GM12878 (cell line): ENCODE data around the gene DNAJC15. TPM values are rescaled to one million over a fixed set of nuclear protein-coding genes. Genes with fewer than 3 reads are reported as not detected.

Experiments
- ATAC-seq: fragments of 200-7000 bp; cut with Tn5 transposase; 3 replicates; pipeline ENCODE4 v1.9.1; 2020; ENCODE audit warnings: mild to moderate bottlenecking, moderate library complexity
- BruUV-seq: library from RNA; stranded (reverse); fragments of 400-500 nt; replicated peaks from 2 replicates; lab custom pipeline; 2021; lab: Mats Ljungman, UMichigan
- CTCF ChIA-PET: fragments of 300-600 bp; sonication (Branson Sonifier 250); formaldehyde crosslinking; extraction: SDS; loops from one replicate; lab custom pipeline; 2021; ENCODE audit warnings: inconsistent platforms; lab: Yijun Ruan, JAX
- POLR2A ChIA-PET: fragments of 350-600 bp; formaldehyde crosslinking; extraction: SDS; loops from one replicate; lab custom pipeline; 2021; ENCODE audit warnings: inconsistent platforms; lab: Charles Lee
- RAD21 ChIA-PET: fragments of 300-600 bp; sonication (Branson Sonifier 250); formaldehyde crosslinking; loops from one replicate; lab custom pipeline; 2023; ENCODE audit warnings: antibody characterized with exemption; ENCODE audit not compliant: unreplicated experiment; lab: Charles Lee
- SMC1A ChIA-PET: fragments of 300-600 bp; sonication (Branson Sonifier 250); formaldehyde crosslinking; loops from one replicate; lab custom pipeline; 2023; ENCODE audit not compliant: unreplicated experiment, uncharacterized antibody; lab: Charles Lee
- DNase-seq: peaks from one replicate; pipeline ENCODE4 v3.0.0-alpha.2; 2011; ENCODE audit warnings: low read depth, low spot score
- FAIRE-seq: peaks from 3 replicates; lab custom pipeline; 2011; peaks lifted over from hg19 to GRCh38; lab: Jason Lieb, UNC
- H2AFZ ChIP-seq: 2 replicates; pipeline ENCODE4 v1.6.0; 2011; ENCODE audit warnings: low read depth, low read length, control low read depth; ENCODE audit not compliant: control insufficient read depth
- H3K27ac ChIP-seq: 2 replicates; pipeline ENCODE4 v1.5.1; 2011; ENCODE audit warnings: control low read depth; ENCODE audit not compliant: control insufficient read depth, insufficient read depth
- H3K27me3 ChIP-seq, 2 experiments: replicated peaks in 1 of 2; 2 replicates each; pipeline versions ENCODE4 v1.6.0 to v1.6.1; 2011; ENCODE audit warnings: low read length in 1 of 2; ENCODE audit not compliant: control insufficient read depth in 2 of 2, insufficient read depth in 2 of 2
- H3K36me3 ChIP-seq, 2 experiments: 2 replicates each; pipeline ENCODE4 v1.5.1; 2011; ENCODE audit warnings: low read length in 1 of 2; ENCODE audit not compliant: control insufficient read depth in 2 of 2, insufficient read depth in 2 of 2
- H3K4me1 ChIP-seq: 2 replicates; pipeline ENCODE4 v1.6.1; 2011; ENCODE audit warnings: mild to moderate bottlenecking, low read length, moderate library complexity, mixed read lengths; ENCODE audit not compliant: control insufficient read depth, insufficient read depth
- H3K4me2 ChIP-seq: 2 replicates; pipeline ENCODE4 v1.6.0; 2011; ENCODE audit warnings: control low read depth; ENCODE audit not compliant: control insufficient read depth, insufficient read depth
- H3K4me3 ChIP-seq: fragments of 200-600 bp; sonication (generic); 2 replicates; pipeline ENCODE4 v1.5.1; 2016
- H3K79me2 ChIP-seq: 2 replicates; pipeline ENCODE4 v1.6.0; 2011; ENCODE audit warnings: low read length; ENCODE audit not compliant: control insufficient read depth, insufficient read depth
- H3K9ac ChIP-seq: 2 replicates; pipeline ENCODE4 v1.8.0; 2011; ENCODE audit warnings: low read length, control low read depth, mixed read lengths; ENCODE audit not compliant: control insufficient read depth, insufficient read depth
- H3K9me3 ChIP-seq: replicated peaks from 3 replicates; pipeline ENCODE4 v1.5.1; 2011; ENCODE audit warnings: mild to moderate bottlenecking, low read length; ENCODE audit not compliant: control insufficient read depth, insufficient read depth
- H4K20me1 ChIP-seq: 2 replicates; pipeline ENCODE4 v1.6.0; 2011; ENCODE audit not compliant: control insufficient read depth, insufficient read depth
- E4F1 ChIP-seq: fragments of 450-650 bp; IDR thresholded peaks from 2 replicates; pipeline ENCODE4 v1.6.1; 2018; ENCODE audit warnings: borderline replicate concordance, mild to moderate bottlenecking; ENCODE audit not compliant: partially characterized antibody
- NRF1 ChIP-seq: conservative IDR thresholded peaks from 2 replicates; pipeline ENCODE4 v1.6.1; 2011; ENCODE audit warnings: mild to moderate bottlenecking, low read depth, low read length, improper control_type of control experiment
- POU2F2 ChIP-seq: IDR thresholded peaks from 3 replicates; pipeline ENCODE4 v1.6.1; 2011; ENCODE audit warnings: low read depth, mild to moderate bottlenecking, low read length, borderline replicate concordance
- SPI1 ChIP-seq: IDR thresholded peaks from 2 replicates; pipeline ENCODE4 v1.6.1; 2011; ENCODE audit warnings: low read depth, mild to moderate bottlenecking, low read length, moderate library complexity, borderline replicate concordance; ENCODE audit not compliant: insufficient read depth
- WGBS: methylation state at CpG from one replicate; pipeline ENCODE4 v1.1.6; 2016; ENCODE audit warnings: low lambda C conversion rate; ENCODE audit not compliant: insufficient replicate concordance, insufficient coverage; ENCODE audit errors: missing lambda C conversion rate; 5-methylcytosine and 5-hydroxymethylcytosine counted together
- in situ Hi-C: fragments of 300-500 bp; cut with MboI; formaldehyde crosslinking; loops from 9 replicates; pipeline ENCODE4 v1.14.3; 2018; ENCODE audit warnings: mixed read lengths
- intact Hi-C: fragments of 100-400 bp; cut with micrococcal nuclease; formaldehyde crosslinking; loops from one replicate; pipeline ENCODE4 v1.14.2; 2022; ENCODE audit not compliant: unreplicated experiment
- polyA plus RNA-seq, 11 experiments: library from polyadenylated mRNA; depleted of rRNA in 4 of 11; unstranded in 6 of 11; stranded (reverse) in 5 of 11; fragments of >200 nt; fragmentation: Nextera tagmentation in 4 of 11; fragmentation: Illumina TruSeq in 1 of 11; extraction: Ambion mirVana in 4 of 11; extraction: Trizol in 1 of 11; gene quantifications; 1 replicate in 1 of 11; 2 replicates in 10 of 11; pipeline versions ENCODE4 v1.2.1 to v1.2.3, GENCODE V29; 2011 to 2016; ENCODE audit warnings: inconsistent platforms in 2 of 11, missing spikeins in 2 of 11, low read depth in 1 of 11
- total RNA-seq, 4 experiments: library from RNA; depleted of rRNA in 3 of 4; stranded (reverse); fragments of >200 nt in 3 of 4; fragmentation: Illumina TruSeq in 1 of 4; extraction: Trizol in 1 of 4; gene quantifications; 2 replicates each; pipeline versions ENCODE4 v1.2.1 to v1.2.3, GENCODE V29; 2013 to 2021

Gene DNAJC15
- total and polyA plus RNA-seq, 10 of the 15 experiments (the other 5 are each of a cell fraction or from before 2014, with no cell fraction given), result 13.1 to 104 (median 54.4) TPM

- TF ChIP-seq E4F1, result no peak
Observed at GRCh38 chr13:42999491-42999890, 23.9 kb upstream of the DNAJC15 start (continued).

- ChIA-PET RAD21 (interaction anchor here (1.2 kb wide), 1 partner anchor 13 kb away, joined by 3 read pairs; no protein-coding TSS in a partner anchor), POLR2A (no interaction called here), SMC1A (interaction anchor here (0.9 to 1.7 kb wide), 4 partner anchors 12 to 84 kb away, joined by 3 to 4 read pairs (median 3); no protein-coding TSS in a partner anchor), CTCF (no interaction called here)
- Histone ChIP-seq H3K27me3 (no peaks in the 10 kb centered on the region), H3K4me3 (no peak overlapping the region), H3K36me3 (no peaks in the 10 kb centered on the region), H3K79me2 (no peaks in the 10 kb centered on the region), H3K9me3 (no peaks in the 10 kb centered on the region; the same call in 2 of the 3 replicates), H3K27ac (no peak overlapping the region), H3K4me2 (no peak overlapping the region), H4K20me1 (no peaks in the 10 kb centered on the region), H2AFZ (no peak overlapping the region), H3K4me1 (peaks cover 17% of the 10 kb centered on the region), H3K9ac (no peak overlapping the region)
- DNase-seq, result no peak
- in situ Hi-C loops (no loop called here), intact Hi-C loops (no loop called here)
- no peak for FAIRE-seq
- TF ChIP-seq SPI1 (no peak), POU2F2 (no peak), NRF1 (no peak)
- BruUV-seq, result no TSS peak
- ATAC-seq, result no peak
- WGBS, result 83% methylated on average over 4 of the region's 4 CpGs
Observed at GRCh38 chr13:43000676-43001075, 22.7 kb upstream of the DNAJC15 start.
